ENCODE data around the gene LY6G6F. TPM values are rescaled to one million over a fixed set of nuclear protein-coding genes. Genes with fewer than 3 reads are reported as not detected.

The LY6G6F gene
- total and polyA plus RNA-seq, 2 of the 13 experiments (the other 11 are each of a cell fraction or from before 2014, with no cell fraction given): not detected

- Histone ChIP-seq H3K9ac (ENCODE audit: insufficient read depth, low read depth, low read length) (peak overlapping the region; percentile 98), H3K27me3 (ENCODE audit: control insufficient read depth in 1 of 2, insufficient read depth in 2 of 2, low read length in 2 of 2) (no peaks in the 10 kb centered on the region; a peak in 1 of 5 replicates), H3K79me2 (ENCODE audit: insufficient read depth, low read length) (peaks cover 41% of the 10 kb centered on the region), H3K4me2 (ENCODE audit: low read depth, low read length) (peak overlapping the region; percentile 98), H3K27ac (ENCODE audit: extremely low read length, insufficient read depth, low read length) (peak overlapping the region; percentile 99), H4K20me1 (ENCODE audit: insufficient read depth, low read length) (peaks cover 18% of the 10 kb centered on the region; the same call in 1 of the 2 replicates), H3K9me3 (ENCODE audit: low read length) (no peaks in the 10 kb centered on the region), H2AFZ (ENCODE audit: low read length) (no peak overlapping the region), H3K36me3 (replicated peaks in 1 of 2; ENCODE audit: control insufficient read depth in 1 of 2, insufficient read depth in 2 of 2, low read length in 2 of 2) (peaks cover 10 to 27% of the 10 kb centered on the region in 2 experiments), H3K4me1 (ENCODE audit: insufficient read depth, low read length) (peaks cover 65% of the 10 kb centered on the region), H3K4me3 (replicated peaks in 1 of 3; ENCODE audit: insufficient read depth in 1 of 3, low read depth in 2 of 3, low read length in 3 of 3) (peak overlapping the region; percentile 71 to 92 (median 92); a peak in 5 of 6 replicates)
- in situ Hi-C loops (cut with HindIII; ENCODE audit: extremely low pct_ligation_motif_present, low pct_unique_long_range_greater_than_20kb) (no loop called here), intact Hi-C loops (cut with micrococcal nuclease; ENCODE audit: unreplicated experiment) (loop anchor here (1.0 to 5.0 kb wide), 3 partner anchors 8 to 70 kb away; partner anchors contain the start of genes ABHD16A, DDAH2 and LSM2)
- POLR2A ChIA-PET: interaction anchor here (0.5 to 11.3 kb wide), 54 partner anchors 8 to 1234 kb away, joined by 3 to 279 read pairs (median 10); partner anchors contain the start of genes ABHD16A, APOM, BAG6 and C2
- FAIRE-seq: peak; percentile 94
- peak; percentile 99 for DNase-seq (ENCODE audit: low spot score)
- peak; percentile 67 for ATAC-seq
- BruUV-seq (replicated peaks): no TSS peak
- 1% methylated on average over 7 of the region's 7 CpGs for WGBS (ENCODE audit: low lambda C conversion rate)
- CTCF ChIA-PET (ENCODE audit: low intra/inter-chr PET ratio, low total read pairs): no interaction called here
- TF ChIP-seq ZBTB20 (CRISPR knock-in tag; IDR thresholded peaks at IDR 0.05; ENCODE audit: borderline replicate concordance, low read depth) (peak; percentile 71; the same call in 1 of the 2 replicates), RELA (CRISPR knock-in tag; IDR thresholded peaks at IDR 0.05) (no peak), ZSCAN20 (CRISPR knock-in tag; IDR thresholded peaks at IDR 0.05; ENCODE audit: borderline replicate concordance) (no peak), ZNF407 (CRISPR knock-in tag; IDR thresholded peaks at IDR 0.05; ENCODE audit: not compliant biosample characterization) (no peak), MTERF4 (CRISPR knock-in tag; IDR thresholded peaks at IDR 0.05) (no peak), SRY (CRISPR knock-in tag; IDR thresholded peaks at IDR 0.05) (no peak), TERF1 (CRISPR knock-in tag; IDR thresholded peaks at IDR 0.05) (no peak), ARNTL (CRISPR knock-in tag; IDR thresholded peaks at IDR 0.05) (no peak)
These were observed 30.8 kb downstream of the LY6G6F start for GRCh38 chr6:31737315-31737990.
